SK-N-SH (cell line): Measurements from ENCODE around the gene PEDS1. TPM values are rescaled to one million over a fixed set of nuclear protein-coding genes. Genes with fewer than 3 reads are reported as not detected.
"Not testable (repeated sequence)": the region's sequence is repeated elsewhere in the genome, so short reads cannot be mapped to it uniquely, and the experiment has no call there.

Source experiments
- CTCF ChIA-PET: fragments of 300-600, 350-600 bp; formaldehyde crosslinking; extraction: SDS; loops from one replicate; lab custom pipeline; 2021; lab: Yijun Ruan, JAX
- POLR2A ChIA-PET: fragments of 350-600 bp; sonication (Branson Sonifier 250); formaldehyde crosslinking; extraction: SDS; loops from one replicate; lab custom pipeline; 2020; ENCODE audit warnings: antibody characterized with exemption, inconsistent platforms; lab: Yijun Ruan, JAX
- DNase-seq: peaks from one replicate; pipeline ENCODE4 v3.0.0; 2012
- H2AFZ ChIP-seq: fragments of 200-600 bp; sonication (generic); 2 replicates; pipeline ENCODE4 v1.8.1; 2016; ENCODE audit warnings: antibody characterized with exemption, mild to moderate bottlenecking, low read depth
- H3F3A ChIP-seq: fragments of 200-600 bp; sonication (generic); replicated peaks from 2 replicates; pipeline ENCODE3; 2016; ENCODE audit warnings: antibody characterized with exemption, mild to moderate bottlenecking; ENCODE audit not compliant: insufficient read depth
- H3K27ac ChIP-seq, 2 experiments: fragments of 200-500 bp in 1 of 2; fragments of 200-600 bp in 1 of 2; sonication (Bioruptor generic) in 1 of 2; sonication (generic), shearing (Covaris generic) in 1 of 2; 2 replicates each; pipeline versions ENCODE4 v1.5.1 to v1.6.1; 2014 to 2016; ENCODE audit warnings: low read depth in 2 of 2, inconsistent platforms in 1 of 2, low read length in 1 of 2, mild to moderate bottlenecking in 1 of 2, mixed read lengths in 1 of 2
- H3K27me3 ChIP-seq: fragments of 200-600 bp; sonication (generic), shearing (Covaris generic); 2 replicates; pipeline ENCODE4 v1.6.1; 2016; ENCODE audit warnings: mixed run types; ENCODE audit not compliant: insufficient read depth
- H3K36me3 ChIP-seq, 2 experiments: fragments of 200-500 bp in 1 of 2; fragments of 200-600 bp in 1 of 2; sonication (Bioruptor generic) in 1 of 2; sonication (generic) in 1 of 2; replicated peaks in 1 of 2; 2 replicates each; pipeline versions ENCODE3 to v1.5.1; 2014 to 2016; ENCODE audit warnings: low read length in 1 of 2, mild to moderate bottlenecking in 1 of 2; ENCODE audit not compliant: insufficient read depth in 2 of 2, control insufficient read depth in 1 of 2
- H3K4me1 ChIP-seq, 2 experiments: fragments of 200-500 bp in 1 of 2; fragments of 200-600 bp in 1 of 2; sonication (Bioruptor generic) in 1 of 2; sonication (generic), shearing (Covaris generic) in 1 of 2; 2 replicates each; pipeline versions ENCODE4 v1.5.1 to v1.6.1; 2014 to 2016; ENCODE audit warnings: low read depth in 1 of 2, low read length in 1 of 2, mixed run types in 1 of 2; ENCODE audit not compliant: insufficient read depth in 2 of 2, control insufficient read depth in 1 of 2
- H3K4me2 ChIP-seq: fragments of 200-600 bp; sonication (generic), shearing (Covaris generic); 2 replicates; pipeline ENCODE4 v1.6.1; 2017; ENCODE audit warnings: mixed run types
- H3K4me3 ChIP-seq, 2 experiments: fragments of 200-500 bp in 1 of 2; fragments of 200-600 bp in 1 of 2; sonication (Bioruptor generic) in 1 of 2; sonication (generic), shearing (Covaris generic) in 1 of 2; 2 replicates each; pipeline versions ENCODE4 v1.5.1 to v1.8.1; 2014 to 2016; ENCODE audit warnings: low read depth in 2 of 2, inconsistent platforms in 1 of 2, low read length in 1 of 2, mild to moderate bottlenecking in 1 of 2, mixed read lengths in 1 of 2, moderate library complexity in 1 of 2
- H3K79me2 ChIP-seq: fragments of 200-600 bp; sonication (generic); 2 replicates; pipeline ENCODE4 v1.8.1; 2017; ENCODE audit warnings: mild to moderate bottlenecking; ENCODE audit not compliant: insufficient read depth
- H3K9ac ChIP-seq: fragments of 200-600 bp; sonication (generic); 2 replicates; pipeline ENCODE4 v1.6.1; 2017; ENCODE audit warnings: mixed run types
- H3K9me2 ChIP-seq: fragments of 200-600 bp; sonication (generic); 2 replicates; pipeline ENCODE4 v1.6.1; 2017; ENCODE audit warnings: mixed run types
- H3K9me3 ChIP-seq: fragments of 200-600 bp; sonication (generic); 2 replicates; pipeline ENCODE4 v1.6.1; 2017; ENCODE audit warnings: mixed run types, mild to moderate bottlenecking, moderate library complexity
- H4K20me1 ChIP-seq: fragments of 200-600 bp; sonication (generic); 2 replicates; pipeline ENCODE4 v1.6.1; 2017; ENCODE audit warnings: mild to moderate bottlenecking, mixed run types; ENCODE audit not compliant: insufficient read depth
- CTCF ChIP-seq: fragments of 200-600 bp; sonication (generic); IDR thresholded peaks from 2 replicates; pipeline ENCODE4 v1.6.1; 2017; ENCODE audit warnings: antibody characterized with exemption, mild to moderate bottlenecking, moderate library complexity
- EP300 ChIP-seq, 2 experiments: IDR thresholded peaks; 2 replicates each; pipeline versions ENCODE4 v1.4.0 to v1.6.1; 2012; ENCODE audit warnings: borderline replicate concordance in 1 of 2, low read depth in 1 of 2, low read length in 1 of 2
- GABPA ChIP-seq: IDR thresholded peaks from 2 replicates; pipeline ENCODE4 v1.4.0; 2012; ENCODE audit warnings: low read depth, mild to moderate bottlenecking
- GATA2 ChIP-seq: sonication (generic); formaldehyde crosslinking; IDR thresholded peaks from 2 replicates; pipeline ENCODE4 v1.5.0; 2020; ENCODE audit warnings: mild to moderate bottlenecking, missing genetic modification reagents
- NFIC ChIP-seq: IDR thresholded peaks from 2 replicates; pipeline ENCODE4 v1.4.0; 2012; ENCODE audit warnings: borderline replicate concordance
- SMC3 ChIP-seq: IDR thresholded peaks from 2 replicates; pipeline ENCODE4 v1.6.1; 2012; ENCODE audit warnings: low read depth, low read length, improper control_type of control experiment
- WGBS: methylation state at CpG from one replicate; pipeline ENCODE4 v1.1.6; 2017; ENCODE audit warnings: low lambda C conversion rate; 5-methylcytosine and 5-hydroxymethylcytosine counted together
- polyA plus RNA-seq, 3 experiments: library from polyadenylated mRNA; depleted of rRNA; stranded (reverse); fragments of >200 nt; gene quantifications; 2 replicates each; pipeline ENCODE4 v1.2.3, GENCODE V29; 2012

Gene PEDS1
- polyA plus RNA-seq, 1 of the 3 experiments (the other 2 are of a cell fraction) = 18.3 TPM

- H3K9ac ChIP-seq, H3K27me3 ChIP-seq, H2AFZ ChIP-seq, H3K9me2 ChIP-seq, DNase-seq, H3K4me2 ChIP-seq, H3F3A ChIP-seq, H3K27ac ChIP-seq, H3K4me1 ChIP-seq, H3K4me3 ChIP-seq, H3K9me3 ChIP-seq, H3K36me3 ChIP-seq, H3K79me2 ChIP-seq, H4K20me1 ChIP-seq: not testable (repeated sequence)
- WGBS = 81% methylated on average over 9 of the region's 9 CpGs
- peak; percentile 32; the same call in 1 of the 2 replicates for TF ChIP-seq GATA2
- peak in 1 of 2 experiments; percentile 22; a peak in 1 of 4 replicates for TF ChIP-seq EP300 (IDR thresholded peaks at IDR 0.05; ENCODE audit: borderline replicate concordance in 1 of 2, low read depth in 1 of 2, low read length in 1 of 2)
- POLR2A ChIA-PET = interaction anchor here (0.8 to 1.4 kb wide), 2 partner anchors 58 to 107 kb away, joined by 3 to 4 read pairs; no protein-coding TSS in a partner anchor
- CTCF ChIA-PET = interaction anchor here (0.6 to 15.3 kb wide), 44 partner anchors 9 to 399 kb away, joined by 3 to 281 read pairs (median 4); partner anchors contain the start of genes CEBPB and PEDS1
These were observed 25.1 kb upstream of the PEDS1 start for GRCh38 chr20:50178672-50179071.

GRCh38 chr20:50175938-50176933, 22.7 kb upstream of the PEDS1 start:
- H3K79me2 ChIP-seq = no peaks in the 10 kb centered on the region; the same call in 1 of the 2 replicates
- H3K27ac ChIP-seq = no peak overlapping the region
- CTCF ChIA-PET = interaction anchor here (0.7 to 14.9 kb wide), 8 partner anchors 9 to 274 kb away, joined by 3 to 231 read pairs (median 4); no protein-coding TSS in a partner anchor
- TF ChIP-seq NFIC = no peak
- no peak for TF ChIP-seq CTCF
- no peak for TF ChIP-seq GABPA
- no peak for TF ChIP-seq SMC3
- WGBS = 96% methylated on average over 18 of the region's 18 CpGs
- no peaks in the 10 kb centered on the region for H3K36me3 ChIP-seq
- no peaks in the 10 kb centered on the region for H3F3A ChIP-seq
- no peak overlapping the region for H3K4me3 ChIP-seq
- POLR2A ChIA-PET = interaction anchor here (0.8 kb wide), 1 partner anchor 23 kb away, joined by 3 read pairs; the partner anchor contains the start of gene PEDS1
- H3K9me2 ChIP-seq = no peaks in the 10 kb centered on the region
- no peaks in the 10 kb centered on the region for H3K27me3 ChIP-seq
- no peak overlapping the region for H3K9ac ChIP-seq
- peaks cover 0 to 3% of the 10 kb centered on the region in 2 experiments; a peak in 1 of 4 replicates for H3K4me1 ChIP-seq
- no peaks in the 10 kb centered on the region for H4K20me1 ChIP-seq
- H3K9me3 ChIP-seq = no peaks in the 10 kb centered on the region
- H2AFZ ChIP-seq = no peak overlapping the region
- H3K4me2 ChIP-seq = no peak overlapping the region
- DNase-seq = no peak
